NCI-H524 (cell line): ENCODE data around the gene TMEM45A.
A peak's percentile ranks its signal among the peaks of the same experiment; 100 is the strongest.
"Not testable (repeated sequence)": the region's sequence is repeated elsewhere in the genome, so short reads cannot be mapped to it uniquely, and the experiment has no call there.

ENCODE experiments used
- DNase-seq, 2 experiments: peaks; one replicate each; lab custom pipeline; 2025; lab: John Stamatoyannopoulos, UW

Gene TMEM45A, protein sequence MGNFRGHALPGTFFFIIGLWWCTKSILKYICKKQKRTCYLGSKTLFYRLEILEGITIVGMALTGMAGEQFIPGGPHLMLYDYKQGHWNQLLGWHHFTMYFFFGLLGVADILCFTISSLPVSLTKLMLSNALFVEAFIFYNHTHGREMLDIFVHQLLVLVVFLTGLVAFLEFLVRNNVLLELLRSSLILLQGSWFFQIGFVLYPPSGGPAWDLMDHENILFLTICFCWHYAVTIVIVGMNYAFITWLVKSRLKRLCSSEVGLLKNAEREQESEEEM

DNA sequence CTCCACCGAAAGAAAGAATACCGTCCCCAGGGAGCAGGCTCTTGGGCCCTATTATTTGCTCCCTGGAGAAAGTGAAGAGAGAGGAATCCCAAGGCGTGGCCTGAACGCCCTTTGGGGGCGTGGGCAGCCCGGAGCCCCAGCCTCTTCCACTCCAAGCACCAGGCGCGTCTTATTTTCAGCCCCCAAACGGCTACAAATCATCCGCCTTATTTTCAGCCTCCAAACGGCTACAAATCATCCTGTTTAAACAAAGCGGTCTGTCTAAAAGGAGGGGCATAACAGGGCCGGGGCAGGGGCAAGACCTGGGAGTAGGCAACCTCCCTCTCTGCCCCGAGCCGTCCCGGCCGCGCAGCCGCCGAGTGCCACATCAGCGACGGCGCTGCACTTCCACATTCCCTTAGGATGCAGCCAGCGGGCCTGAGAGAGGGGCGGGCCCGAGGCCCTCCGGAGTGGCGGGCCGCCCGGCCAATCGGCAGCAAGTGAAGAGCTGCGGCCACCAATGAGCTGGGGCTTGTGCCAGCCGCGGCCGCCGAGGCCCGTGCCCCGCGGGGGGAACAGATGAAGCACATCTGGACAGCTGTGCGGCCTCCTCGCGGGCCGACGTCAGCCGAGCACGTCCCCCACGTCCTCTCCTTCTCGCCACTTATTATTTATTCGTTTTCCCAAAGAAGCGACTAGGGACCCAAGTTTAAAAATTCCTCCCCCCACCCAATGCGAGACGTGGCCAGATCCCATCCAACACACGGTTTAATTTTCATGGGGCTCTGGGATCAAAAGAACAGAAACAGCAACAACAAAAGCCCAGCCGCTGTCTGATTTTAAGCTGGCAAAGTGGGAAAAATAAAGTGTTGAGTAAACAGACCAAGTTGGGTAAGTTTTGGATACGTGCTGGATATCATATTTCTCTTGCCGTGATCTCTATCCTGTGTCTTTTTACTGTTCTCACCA lies at the start of gene TMEM45A:
TSS of gene TMEM45A (plus strand) at position 561 of the 948 bp plus-strand sequence. CDS start 62,593 bp downstream, outside the sequence.
- peak; percentile 90 to 98 for DNase-seq

DNA sequence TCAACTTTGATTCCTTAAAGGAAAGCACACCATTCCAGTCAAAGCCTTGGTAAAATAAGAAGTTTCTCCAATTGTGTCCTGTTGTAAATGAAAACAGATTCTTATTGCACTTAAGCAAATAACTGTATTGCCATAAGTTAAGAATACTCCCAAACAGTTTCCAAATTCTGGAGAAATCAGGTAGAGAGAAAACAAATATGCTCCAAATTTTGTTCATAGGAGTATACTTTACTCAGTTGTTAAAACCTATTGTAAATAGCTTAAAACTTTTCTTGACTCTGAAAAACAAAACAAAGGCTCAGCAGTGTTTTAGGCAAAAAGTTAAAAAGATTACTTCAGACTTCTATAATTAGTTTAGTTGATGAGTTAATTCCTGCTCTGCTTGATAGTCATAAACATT lies 48.7 kb upstream of the TMEM45A start:
- DNase-seq = no peak

GRCh38 chr3:100447067-100447466 lies 45.4 kb upstream of the TMEM45A start:
- not testable (repeated sequence) for DNase-seq

GRCh38 chr3:100448079-100448478 lies 44.3 kb upstream of the TMEM45A start:
- DNase-seq = no peak

GRCh38 chr3:100449214-100449613 lies 43.2 kb upstream of the TMEM45A start:
- DNase-seq = no peak

- DNase-seq = no peak
These were observed 37.7 kb upstream of the TMEM45A start for GRCh38 chr3:100454677-100455076.

DNA sequence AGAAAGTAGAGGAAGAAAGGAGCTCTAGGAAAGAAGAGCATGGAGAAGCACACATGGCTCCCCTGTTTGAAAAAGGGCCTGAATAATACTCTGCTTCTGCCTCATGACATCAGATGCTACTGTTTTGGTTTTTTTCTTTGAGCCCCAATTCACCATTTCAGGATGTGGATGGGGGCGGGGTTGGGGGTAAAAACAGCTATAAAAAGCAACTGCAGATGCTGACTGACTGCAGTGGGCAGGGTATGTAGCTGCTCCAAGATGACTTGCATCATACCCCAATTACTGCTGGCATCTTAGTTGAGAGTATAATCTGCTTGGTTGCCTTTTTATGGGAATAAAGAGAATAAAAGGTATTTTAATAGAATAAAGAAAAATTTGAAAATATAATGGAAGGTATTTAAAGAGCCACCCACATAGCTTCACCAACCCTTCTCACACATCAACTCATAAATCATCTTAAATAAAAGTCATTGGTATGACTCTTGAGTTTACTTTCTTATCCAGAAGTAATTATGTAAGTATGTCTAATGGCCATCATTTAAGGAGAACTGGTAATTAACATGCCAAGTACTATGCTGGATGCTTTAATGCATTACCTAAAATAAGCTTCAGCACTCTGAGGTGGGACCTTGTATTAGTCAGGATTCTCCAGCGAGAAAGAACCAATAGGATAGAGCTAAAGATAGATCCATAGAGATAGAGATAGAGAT lies 36.4 kb upstream of the TMEM45A start:
- no peak for DNase-seq

DNA sequence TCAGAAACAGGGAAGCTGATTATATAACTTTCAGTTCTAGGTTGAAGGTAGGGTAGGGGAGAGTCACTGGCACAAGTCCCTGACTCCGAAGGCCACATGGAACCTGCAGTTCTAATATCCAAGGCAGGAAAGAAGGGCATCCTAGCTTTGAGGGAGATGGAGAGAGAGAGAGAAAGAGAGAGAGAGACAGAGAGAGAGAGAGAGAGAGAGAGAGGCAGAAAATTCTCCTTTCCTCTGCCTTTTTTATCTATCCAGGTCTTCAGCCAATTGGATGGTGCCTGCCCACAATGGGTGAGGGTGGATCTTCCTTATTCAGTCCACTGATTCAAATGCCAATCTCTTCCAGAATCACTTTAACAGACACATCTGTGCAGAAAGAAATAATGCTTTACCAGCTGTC lies 35.7 kb upstream of the TMEM45A start:
- DNase-seq = peak in 1 of 2 experiments; percentile 30

DNA sequence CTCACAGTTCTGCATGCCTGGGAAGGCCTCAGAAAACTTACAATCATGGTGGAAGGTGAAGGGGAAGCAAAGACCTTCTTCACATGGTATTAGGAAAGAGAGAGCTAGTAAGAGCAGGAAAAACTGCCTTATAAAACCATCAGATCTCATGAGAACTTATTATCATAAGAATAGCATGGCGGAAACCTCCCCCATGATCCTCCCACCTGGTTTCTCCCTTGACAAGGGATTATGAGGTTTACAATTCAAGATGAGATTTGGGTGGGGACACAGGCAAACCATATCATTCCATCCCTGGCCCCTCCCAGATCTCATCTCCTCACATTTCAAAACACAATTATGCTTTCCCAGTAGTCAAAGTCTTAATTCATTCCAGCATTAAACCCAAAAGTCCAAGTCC lies 34.6 kb upstream of the TMEM45A start:
- no peak for DNase-seq

DNA sequence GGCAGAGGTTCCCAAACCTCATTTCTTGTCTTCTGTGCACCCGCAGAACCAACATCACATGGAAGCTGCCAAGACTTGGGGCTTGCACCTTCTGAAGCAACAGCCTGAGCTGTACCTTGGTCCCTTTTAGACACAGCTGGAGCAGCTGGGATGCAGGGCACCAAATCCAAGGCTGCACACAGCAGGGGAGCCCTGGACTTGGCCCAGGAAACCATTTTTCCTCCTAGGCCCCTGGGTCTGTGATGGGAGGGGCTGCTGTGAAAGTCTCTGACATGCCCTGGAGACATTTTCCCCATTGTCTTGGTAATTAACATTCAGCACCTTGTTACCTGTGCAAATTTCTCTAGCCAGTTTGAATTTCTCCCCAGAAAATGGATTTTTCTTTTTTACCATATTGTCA lies 33.6 kb upstream of the TMEM45A start:
- DNase-seq = no peak

DNA sequence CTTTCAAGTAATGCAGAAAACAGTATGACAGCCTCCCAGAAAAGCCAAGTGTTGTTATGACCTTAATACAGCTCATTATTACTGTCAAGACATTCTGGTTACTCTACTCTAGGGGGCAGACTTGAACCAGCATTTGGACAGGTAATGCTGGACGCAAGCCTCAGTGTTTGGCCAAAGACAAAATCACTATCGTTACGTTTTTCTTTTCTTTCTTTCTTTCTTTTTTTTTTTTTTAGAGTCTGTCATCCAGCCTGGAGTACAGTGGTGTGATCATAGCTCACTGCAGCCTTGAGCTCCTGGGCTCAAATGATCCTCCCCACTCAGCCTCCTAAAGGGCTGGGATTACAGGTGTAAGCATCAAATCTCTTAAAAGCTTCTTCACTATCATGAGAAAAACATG lies 29.4 kb upstream of the TMEM45A start:
- peak; percentile 42 to 75 for DNase-seq

- DNase-seq = no peak
These were observed 28.7 kb upstream of the TMEM45A start for GRCh38 chr3:100463646-100464155.

DNA sequence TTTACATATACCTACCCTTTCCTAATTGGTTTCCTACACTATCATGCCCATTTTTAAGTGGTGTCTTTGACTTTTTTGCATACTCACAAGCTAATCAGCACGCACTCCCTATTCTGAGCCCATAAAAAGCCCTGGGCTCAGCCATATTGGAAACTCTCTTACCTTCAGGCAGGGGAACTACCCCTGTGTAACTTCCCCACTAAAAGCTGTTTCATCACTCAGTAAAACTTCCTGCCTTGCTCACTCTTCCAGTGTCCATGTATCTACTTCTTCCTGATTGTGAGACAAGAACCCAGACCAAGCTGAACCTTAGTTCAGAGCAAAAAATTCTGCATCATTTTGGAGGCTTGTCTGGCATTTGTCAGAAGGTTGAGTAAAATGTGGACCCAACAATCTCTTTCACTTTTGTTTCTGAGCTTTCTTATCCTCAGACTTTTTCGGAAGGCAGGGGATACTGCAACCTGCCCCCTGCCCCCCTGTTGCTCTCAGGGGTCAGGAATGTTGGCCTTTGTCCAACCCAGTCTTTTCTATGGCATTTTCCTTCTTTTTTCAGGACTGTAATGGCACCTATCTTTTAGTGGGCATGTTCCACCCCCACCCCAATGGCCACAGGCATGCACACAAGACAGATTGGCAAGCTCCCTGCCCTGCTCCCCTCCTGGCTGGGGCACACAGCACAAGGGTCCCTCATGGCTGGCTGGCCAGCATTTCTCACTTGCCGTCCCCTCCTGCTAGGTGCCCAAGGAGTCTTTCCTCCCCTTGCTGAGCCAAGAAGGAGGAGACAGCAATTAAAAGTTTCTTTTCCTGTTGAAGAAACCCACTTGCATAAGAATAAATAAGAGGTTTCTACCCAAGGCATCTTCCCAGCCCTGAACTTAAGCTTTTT lies 26.3 kb upstream of the TMEM45A start:
- DNase-seq = no peak

DNA sequence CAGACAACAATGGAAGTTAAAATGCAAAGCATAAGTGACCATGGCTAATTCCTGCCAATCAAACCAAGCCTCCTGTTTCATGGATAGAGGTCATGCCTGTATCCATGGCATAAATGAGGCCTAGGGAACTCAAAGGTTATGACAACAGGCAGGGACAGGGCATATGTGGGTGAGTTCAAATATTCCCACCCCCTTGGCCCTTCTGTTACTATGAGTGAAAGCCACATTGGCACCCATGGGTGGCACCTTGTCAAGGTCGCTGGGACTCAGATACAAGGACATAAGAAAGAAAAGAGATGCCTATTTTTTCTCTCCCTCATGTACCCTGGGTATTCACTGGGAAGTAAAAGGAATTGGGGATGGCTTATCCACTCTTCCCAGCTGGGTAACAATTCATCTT lies 25.3 kb upstream of the TMEM45A start:
- no peak for DNase-seq

DNA sequence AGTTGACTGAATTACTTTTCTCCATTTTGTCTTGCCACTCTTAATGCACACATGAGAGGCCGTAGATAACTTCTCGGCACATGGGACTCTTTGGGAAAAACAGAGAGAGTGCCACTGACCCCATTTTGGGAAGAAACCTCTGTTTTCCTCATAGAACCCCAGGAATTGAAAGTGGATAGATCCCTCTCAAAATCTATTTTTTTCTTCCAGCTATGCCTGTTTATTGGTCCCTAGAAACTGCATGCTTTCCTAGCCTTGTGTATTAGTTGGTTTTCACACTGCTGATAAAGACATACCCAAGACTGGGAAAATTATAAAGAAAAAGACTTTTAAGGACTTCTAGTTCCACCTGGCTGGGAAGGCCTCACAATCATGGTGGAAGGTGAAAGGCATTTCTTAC lies 23.7 kb upstream of the TMEM45A start:
- DNase-seq = no peak

GRCh38 chr3:100470951-100471350 lies 21.5 kb upstream of the TMEM45A start:
- no peak for DNase-seq

- DNase-seq = no peak
These were observed 21.0 kb upstream of the TMEM45A start for GRCh38 chr3:100471444-100471843.

- not testable (repeated sequence) for DNase-seq
These were observed 14.5 kb upstream of the TMEM45A start for GRCh38 chr3:100477851-100478360.

GRCh38 chr3:100478521-100478920 lies 13.9 kb upstream of the TMEM45A start:
- DNase-seq = not testable (repeated sequence)

DNA sequence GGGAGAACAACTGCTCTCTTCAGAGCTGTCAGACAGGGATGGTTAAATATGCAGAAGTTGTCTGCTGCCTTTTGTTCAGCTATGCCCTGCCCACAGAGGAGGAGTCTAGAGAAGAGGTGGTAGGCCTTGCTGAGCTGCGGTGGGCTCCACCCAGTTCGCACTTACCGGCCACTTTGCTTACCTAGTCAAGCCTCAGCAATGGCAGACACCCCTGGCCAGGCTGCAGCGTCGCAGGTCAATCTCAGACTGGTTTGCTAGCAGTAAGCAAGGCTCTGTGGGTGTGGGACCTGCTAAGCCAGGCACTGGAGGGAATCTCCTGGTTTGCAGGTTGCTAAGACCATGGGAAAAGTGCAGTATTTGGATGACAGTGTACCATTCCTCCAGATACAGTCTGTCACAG lies 12.3 kb upstream of the TMEM45A start:
- DNase-seq = no peak

DNA sequence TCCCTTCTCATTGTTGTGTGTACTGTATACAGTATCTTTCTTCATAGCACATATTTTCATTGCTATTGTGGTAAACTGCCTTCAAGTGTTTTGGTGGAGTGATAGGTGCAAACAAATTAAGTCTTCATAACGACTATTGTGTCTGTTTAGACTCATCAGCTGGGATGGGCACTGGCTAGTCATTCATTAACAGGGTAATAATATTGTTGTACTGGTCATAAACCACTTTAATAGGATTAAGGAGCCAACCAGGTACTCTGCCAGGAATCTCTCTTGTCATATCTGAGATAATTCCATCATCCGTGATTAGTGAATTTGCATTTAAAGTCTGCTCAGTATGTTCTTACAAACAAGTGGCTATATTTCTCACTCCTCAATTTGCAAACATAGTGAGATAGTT lies 10.2 kb upstream of the TMEM45A start:
- DNase-seq = peak; percentile 18 to 82
